GM23248 (cell line): ENCODE measurements around the gene CD7.

Experiments used
- EZH2 ChIP-seq: fragments of 200-600 bp; sonication (generic); IDR thresholded peaks from 2 replicates; pipeline ENCODE4 v1.6.1; 2018; ENCODE audit warnings: antibody characterized with exemption, mild to moderate bottlenecking; ENCODE audit not compliant: insufficient read depth, poor library complexity, severe bottlenecking
- EZH2phosphoT487 ChIP-seq: fragments of 200-600 bp; sonication (generic); IDR thresholded peaks from 2 replicates; pipeline ENCODE4 v1.6.1; 2018; ENCODE audit warnings: antibody characterized with exemption, moderate library complexity, mild to moderate bottlenecking, low read depth; ENCODE audit not compliant: insufficient read depth

- no peak for TF ChIP-seq EZH2phosphoT487
- no peak for TF ChIP-seq EZH2
Measured at GRCh38 chr17:82287013-82287867, 30.2 kb downstream of the CD7 start.
